ENCODE results near the gene TKFC.

GRCh38 chr11:61290905-61291690 is 41.9 kb upstream of the TKFC start:
- no peak for TF ChIP-seq POLR2AphosphoS5 (IDR thresholded peaks at IDR 0.05)
- TF ChIP-seq CTCF (IDR thresholded peaks at IDR 0.05), result no peak
- TF ChIP-seq EP300 (IDR thresholded peaks at IDR 0.05), result no peak
- TF ChIP-seq POLR2A (IDR thresholded peaks at IDR 0.05; ENCODE audit: low read depth), result no peak

Data from esophagus muscularis mucosa (tissue), 4 donors.